GM12891 (cell line): ENCODE data around the gene GIGYF1.
"Not testable (repeated sequence)": the region's sequence is repeated elsewhere in the genome, so short reads cannot be mapped to it uniquely, and the experiment has no call there.

ENCODE experiments used
- POLR2A ChIP-seq: IDR thresholded peaks from 2 replicates; pipeline ENCODE4 v1.6.1; 2011; ENCODE audit warnings: low read depth, low read length, control low read depth
- SPI1 ChIP-seq: IDR thresholded peaks from 2 replicates; pipeline ENCODE4 v1.6.1; 2011; ENCODE audit warnings: low read depth, low read length, control low read depth
- TAF1 ChIP-seq: IDR thresholded peaks from 2 replicates; pipeline ENCODE4 v1.6.1; 2011; ENCODE audit warnings: low read depth, low read length, control low read depth

GRCh38 chr7:100701089-100701488, 7.0 kb upstream of the GIGYF1 start:
- not testable (repeated sequence) for TF ChIP-seq TAF1, POLR2A, SPI1
